ENCODE results near the gene SPOCK3. TPM values are rescaled to one million over a fixed set of nuclear protein-coding genes. Genes with fewer than 3 reads are reported as not detected.

Gene SPOCK3
- total and polyA plus RNA-seq, 2 experiments from 2014 or later: 1.6 to 4.1 TPM

- TF ChIP-seq REST (IDR thresholded peaks at IDR 0.05; ENCODE audit: unreplicated experiment): no peak
- TF ChIP-seq EZH2phosphoT487 (IDR thresholded peaks at IDR 0.05; ENCODE audit: unreplicated experiment): no peak
- no peak for TF ChIP-seq CREB1 (CRISPR knock-in tag; IDR thresholded peaks at IDR 0.05; ENCODE audit: low read depth)
- no peaks in the 10 kb centered on the region for H4K20me1 ChIP-seq (replicated peaks; ENCODE audit: insufficient read depth)
These were observed 185.0 kb downstream of the SPOCK3 start for GRCh38 chr4:167049257-167049656.

GRCh38 chr4:167041524-167041923 lies 192.8 kb downstream of the SPOCK3 start:
- no peak overlapping the region for H3K27ac Mint-ChIP-seq
- H3K27me3 ChIP-seq (ENCODE audit: insufficient read depth): no peaks in the 10 kb centered on the region
- no peaks in the 10 kb centered on the region for H3K36me3 Mint-ChIP-seq (ENCODE audit: low read depth)
- H3K4me2 ChIP-seq: no peak overlapping the region
- ATAC-seq (no peak), DNase-seq (ENCODE audit: low spot score) (no peak)
- H3K4me1 Mint-ChIP-seq: no peaks in the 10 kb centered on the region
- no peaks in the 10 kb centered on the region for H3F3A ChIP-seq (replicated peaks; ENCODE audit: low read depth)
- H3K27me3 Mint-ChIP-seq (ENCODE audit: insufficient read depth, low read depth, poor library complexity): no peaks in the 10 kb centered on the region
- no peak overlapping the region for H3K4me3 ChIP-seq
- no peak overlapping the region for H3K4me3 Mint-ChIP-seq
- H4K20me1 ChIP-seq (replicated peaks; ENCODE audit: insufficient read depth): no peaks in the 10 kb centered on the region
- no peaks in the 10 kb centered on the region for H3K79me2 ChIP-seq (replicated peaks; ENCODE audit: insufficient read depth)
- no peaks in the 10 kb centered on the region for H3K36me3 ChIP-seq (ENCODE audit: insufficient read depth)
- H3K27ac ChIP-seq (ENCODE audit: low read depth): no peak overlapping the region
- H2AFZ ChIP-seq: no peak overlapping the region
- no peaks in the 10 kb centered on the region for H3K9me3 Mint-ChIP-seq
- no peaks in the 10 kb centered on the region for H3K4me1 ChIP-seq (ENCODE audit: insufficient read depth)
- no peaks in the 10 kb centered on the region for H3K9me2 ChIP-seq (ENCODE audit: insufficient read depth)
- no peak for TF ChIP-seq JUNB (IDR thresholded peaks at IDR 0.05; ENCODE audit: unreplicated experiment)
- TF ChIP-seq NANOG (IDR thresholded peaks at IDR 0.05; ENCODE audit: borderline replicate concordance): no peak
- TF ChIP-seq EZH2phosphoT487 (IDR thresholded peaks at IDR 0.05; ENCODE audit: unreplicated experiment): no peak
- TF ChIP-seq ZNF114 (CRISPR knock-in tag; IDR thresholded peaks at IDR 0.05): no peak
- TF ChIP-seq POLR2AphosphoS5 (IDR thresholded peaks at IDR 0.05; ENCODE audit: low read depth): no peak
- TF ChIP-seq ZNF462 (CRISPR knock-in tag; IDR thresholded peaks at IDR 0.05): no peak
- TF ChIP-seq ZNF331 (CRISPR knock-in tag; IDR thresholded peaks at IDR 0.05; ENCODE audit: low read depth): no peak
- TF ChIP-seq CTCF (conservative IDR thresholded peaks at IDR 0.05; ENCODE audit: low read depth in 2 of 2): no peak
- no peak for TF ChIP-seq EZH2 (IDR thresholded peaks at IDR 0.05; ENCODE audit: low read depth, unreplicated experiment)
- no peak for TF ChIP-seq CREB1 (CRISPR knock-in tag; IDR thresholded peaks at IDR 0.05; ENCODE audit: low read depth)

More at GRCh38 chr4:167049257-167049656, 185.0 kb downstream of the SPOCK3 start:
- H3K27ac Mint-ChIP-seq: no peak overlapping the region
- Histone ChIP-seq H3K9me2 (ENCODE audit: insufficient read depth) (no peaks in the 10 kb centered on the region), H3K4me1 (ENCODE audit: insufficient read depth) (no peaks in the 10 kb centered on the region), H3K27ac (ENCODE audit: low read depth) (no peak overlapping the region), H3K36me3 (ENCODE audit: insufficient read depth) (no peaks in the 10 kb centered on the region), H2AFZ (no peak overlapping the region), H3K79me2 (replicated peaks; ENCODE audit: insufficient read depth) (no peaks in the 10 kb centered on the region), H3K4me2 (no peak overlapping the region), H3K4me3 (no peak overlapping the region), H3K27me3 (ENCODE audit: insufficient read depth) (no peaks in the 10 kb centered on the region), H3F3A (replicated peaks; ENCODE audit: low read depth) (no peaks in the 10 kb centered on the region)
- DNase-seq (ENCODE audit: low spot score) (no peak), ATAC-seq (no peak)
- peaks cover under 1% of the 10 kb centered on the region; the same call in 2 of the 3 replicates for H3K9me3 Mint-ChIP-seq
- H3K27me3 Mint-ChIP-seq (ENCODE audit: insufficient read depth, low read depth, poor library complexity): no peaks in the 10 kb centered on the region
- no peaks in the 10 kb centered on the region for H3K36me3 Mint-ChIP-seq (ENCODE audit: low read depth)
- H3K4me3 Mint-ChIP-seq: no peak overlapping the region
- no peaks in the 10 kb centered on the region for H3K4me1 Mint-ChIP-seq

Data from GM23338 (cell line).